Naive B cell (primary cell): ENCODE results near the gene CIDEC. TPM values are rescaled to one million over a fixed set of nuclear protein-coding genes. Genes with fewer than 3 reads are reported as not detected.
A peak's percentile ranks its signal among the peaks of the same experiment; 100 is the strongest.
"Not testable (repeated sequence)": the region's sequence is repeated elsewhere in the genome, so short reads cannot be mapped to it uniquely, and the experiment has no call there.

Experiments used
- ATAC-seq, 2 donors: fragments of 150-1000 bp; cut with Tn5 transposase; 2 replicates each; pipeline ENCODE4 v1.10.0; 2021; ENCODE audit warnings: low read depth in 2 of 2, mild to moderate bottlenecking in 2 of 2, moderate library complexity in 2 of 2
- DNase-seq: peaks from one replicate; pipeline ENCODE4 v3.0.0; 2022
- H3K27ac Mint-ChIP-seq, 6 donors: one replicate each; pipeline ENCODE4 v1.8.0; 2020 to 2022; ENCODE audit warnings: mild to moderate bottlenecking in 6 of 6, mixed read lengths in 6 of 6, moderate library complexity in 5 of 6, inconsistent platforms in 2 of 6
- H3K27me3 Mint-ChIP-seq, 3 donors: one replicate each; pipeline ENCODE4 v1.8.0; 2021 to 2022; ENCODE audit warnings: mixed read lengths in 3 of 3, mild to moderate bottlenecking in 1 of 3
- H3K36me3 Mint-ChIP-seq, 2 donors: one replicate each; pipeline ENCODE4 v1.8.0; 2020 to 2022; ENCODE audit warnings: mixed read lengths in 2 of 2, inconsistent platforms in 1 of 2, mild to moderate bottlenecking in 1 of 2
- H3K4me1 Mint-ChIP-seq, 3 donors: one replicate each; pipeline ENCODE4 v1.8.0; 2020 to 2022; ENCODE audit warnings: mixed read lengths in 3 of 3, inconsistent platforms in 1 of 3, mild to moderate bottlenecking in 1 of 3, moderate library complexity in 1 of 3
- H3K4me3 Mint-ChIP-seq, 8 donors: one replicate each; pipeline ENCODE4 v1.8.0; 2020 to 2022; ENCODE audit warnings: mild to moderate bottlenecking in 8 of 8, mixed read lengths in 8 of 8, moderate library complexity in 8 of 8, inconsistent platforms in 2 of 8
- H3K9me3 Mint-ChIP-seq, 7 donors: one replicate each; pipeline ENCODE4 v1.8.0; 2020 to 2022; ENCODE audit warnings: mixed read lengths in 7 of 7, mild to moderate bottlenecking in 5 of 7, inconsistent platforms in 2 of 7, moderate library complexity in 1 of 7
- polyA plus RNA-seq, 6 donors: library from polyadenylated mRNA; unstranded; fragments of 300-500 nt; fragmentation: Illumina TruSeq; gene quantifications; one replicate each; pipeline ENCODE4 v1.2.3, GENCODE V29; 2021; ENCODE audit warnings: low read depth in 6 of 6

Gene CIDEC
- polyA plus RNA-seq, 6 donors from 2014 or later = 0.36 TPM; not detected in 5

GRCh38 chr3:9863058-9863772 lies 16.8 kb downstream of the CIDEC start:
- Mint-ChIP-seq H3K4me1 (peaks cover 0 to 5% (median 0%) of the 10 kb centered on the region in 3 donors), H3K9me3 (peaks cover 0 to 1% (median 0%) of the 10 kb centered on the region in 7 donors), H3K36me3 (no peaks in the 10 kb centered on the region), H3K27ac (no peak overlapping the region), H3K27me3 (peaks cover 5 to 16% (median 10%) of the 10 kb centered on the region in 3 donors), H3K4me3 (peak overlapping the region in 3 of 8 donors; percentile 16 to 44 (median 28))
- DNase-seq = no peak
- no peak for ATAC-seq

GRCh38 chr3:9862391-9863057 lies 17.5 kb downstream of the CIDEC start:
- DNase-seq (peak; percentile 33), ATAC-seq (peak; percentile 93 to 94)
- peaks cover 0 to 1% (median 0%) of the 10 kb centered on the region in 7 donors for H3K9me3 Mint-ChIP-seq
- H3K4me1 Mint-ChIP-seq = peaks cover 0 to 5% (median 0%) of the 10 kb centered on the region in 3 donors
- peak overlapping the region in 4 of 8 donors; percentile 29 to 62 (median 44) for H3K4me3 Mint-ChIP-seq
- H3K27ac Mint-ChIP-seq = no peak overlapping the region
- peaks cover 5 to 16% (median 10%) of the 10 kb centered on the region in 3 donors for H3K27me3 Mint-ChIP-seq
- H3K36me3 Mint-ChIP-seq = no peaks in the 10 kb centered on the region

GRCh38 chr3:9861626-9862130 lies 18.4 kb downstream of the CIDEC start:
- no peak overlapping the region for H3K27ac Mint-ChIP-seq
- no peaks in the 10 kb centered on the region for H3K36me3 Mint-ChIP-seq
- peaks cover 0 to 1% (median 0%) of the 10 kb centered on the region in 7 donors for H3K9me3 Mint-ChIP-seq
- peaks cover 5 to 16% (median 10%) of the 10 kb centered on the region in 3 donors for H3K27me3 Mint-ChIP-seq
- peak overlapping the region in 3 of 8 donors; percentile 5 to 64 (median 41) for H3K4me3 Mint-ChIP-seq
- DNase-seq (no peak), ATAC-seq (no peak)
- H3K4me1 Mint-ChIP-seq = peaks cover 0 to 5% (median 0%) of the 10 kb centered on the region in 3 donors

- H3K27me3 Mint-ChIP-seq = peaks cover 5 to 16% (median 10%) of the 10 kb centered on the region in 3 donors
- peaks cover 0 to 5% (median under 1%) of the 10 kb centered on the region in 3 donors for H3K4me1 Mint-ChIP-seq
- H3K36me3 Mint-ChIP-seq = no peaks in the 10 kb centered on the region
- H3K27ac Mint-ChIP-seq = no peak overlapping the region
- DNase-seq (no peak), ATAC-seq (no peak)
- no peak overlapping the region for H3K4me3 Mint-ChIP-seq
- H3K9me3 Mint-ChIP-seq = peaks cover 0 to 1% (median 0%) of the 10 kb centered on the region in 7 donors
Observed at GRCh38 chr3:9861201-9861600, 18.9 kb downstream of the CIDEC start.

GRCh38 chr3:9859530-9860025 lies 20.5 kb downstream of the CIDEC start:
- Mint-ChIP-seq H3K4me3 (peak overlapping the region in 1 of 8 donors; percentile 36), H3K27me3 (peaks cover 5 to 16% (median 12%) of the 10 kb centered on the region in 3 donors), H3K36me3 (no peaks in the 10 kb centered on the region), H3K9me3 (peaks cover 0 to 1% (median 0%) of the 10 kb centered on the region in 7 donors), H3K27ac (no peak overlapping the region), H3K4me1 (peaks cover 1 to 5% (median 4%) of the 10 kb centered on the region in 3 donors)
- DNase-seq (no peak), ATAC-seq (no peak)

- Mint-ChIP-seq H3K4me3 (no peak overlapping the region), H3K9me3 (no peaks in the 10 kb centered on the region), H3K27me3 (peaks cover 7 to 28% (median 19%) of the 10 kb centered on the region in 3 donors), H3K27ac (no peak overlapping the region), H3K4me1 (peaks cover 0 to 4% (median 1%) of the 10 kb centered on the region in 3 donors), H3K36me3 (no peaks in the 10 kb centered on the region)
- no peak for ATAC-seq
- no peak for DNase-seq
Observed at GRCh38 chr3:9855594-9855993, 24.5 kb downstream of the CIDEC start.

GRCh38 chr3:9854291-9854940 lies 25.6 kb downstream of the CIDEC start:
- H3K9me3 Mint-ChIP-seq, H3K4me3 Mint-ChIP-seq, DNase-seq, H3K4me1 Mint-ChIP-seq, ATAC-seq, H3K36me3 Mint-ChIP-seq: not testable (repeated sequence)
- Mint-ChIP-seq H3K27me3 (peaks cover 7 to 28% (median 19%) of the 10 kb centered on the region in 3 donors), H3K27ac (peak overlapping the region in 1 of 6 donors; percentile 19)

GRCh38 chr3:9852528-9852927 lies 27.5 kb downstream of the CIDEC start:
- H3K9me3 Mint-ChIP-seq = no peaks in the 10 kb centered on the region
- peaks cover 7 to 28% (median 19%) of the 10 kb centered on the region in 3 donors for H3K27me3 Mint-ChIP-seq
- no peak overlapping the region for H3K4me3 Mint-ChIP-seq
- no peaks in the 10 kb centered on the region for H3K36me3 Mint-ChIP-seq
- ATAC-seq (no peak), DNase-seq (no peak)
- peaks cover 0 to 7% (median 1%) of the 10 kb centered on the region in 3 donors for H3K4me1 Mint-ChIP-seq
- no peak overlapping the region for H3K27ac Mint-ChIP-seq

- not testable (repeated sequence) for H3K27ac Mint-ChIP-seq, ATAC-seq, H3K36me3 Mint-ChIP-seq, DNase-seq, H3K9me3 Mint-ChIP-seq, H3K4me1 Mint-ChIP-seq, H3K4me3 Mint-ChIP-seq
- peaks cover 7 to 28% (median 19%) of the 10 kb centered on the region in 3 donors for H3K27me3 Mint-ChIP-seq
Observed at GRCh38 chr3:9851926-9852325, 28.1 kb downstream of the CIDEC start.

- H3K27ac Mint-ChIP-seq, ATAC-seq, H3K9me3 Mint-ChIP-seq, DNase-seq, H3K4me1 Mint-ChIP-seq, H3K4me3 Mint-ChIP-seq, H3K36me3 Mint-ChIP-seq: not testable (repeated sequence)
- peaks cover 7 to 28% (median 19%) of the 10 kb centered on the region in 3 donors for H3K27me3 Mint-ChIP-seq
Observed at GRCh38 chr3:9851383-9851782, 28.7 kb downstream of the CIDEC start.

GRCh38 chr3:9848860-9849259 lies 31.2 kb downstream of the CIDEC start:
- not testable (repeated sequence) for H3K9me3 Mint-ChIP-seq, ATAC-seq, H3K36me3 Mint-ChIP-seq, H3K4me1 Mint-ChIP-seq
- Mint-ChIP-seq H3K27me3 (peaks cover 7 to 27% (median 13%) of the 10 kb centered on the region in 3 donors), H3K27ac (peak overlapping the region in 1 of 6 donors; percentile 15), H3K4me3 (peak overlapping the region in 1 of 8 donors; percentile 59)
- peak; percentile 23 for DNase-seq

- H3K27me3 Mint-ChIP-seq = peaks cover 6 to 17% (median 13%) of the 10 kb centered on the region in 3 donors
Observed at GRCh38 chr3:9847870-9848269, 32.2 kb downstream of the CIDEC start.

GRCh38 chr3:9846931-9847488 lies 33.0 kb downstream of the CIDEC start:
- Mint-ChIP-seq H3K36me3 (no peaks in the 10 kb centered on the region), H3K27ac (no peak overlapping the region), H3K4me3 (no peak overlapping the region), H3K9me3 (no peaks in the 10 kb centered on the region), H3K27me3 (peaks cover 0 to 11% (median 10%) of the 10 kb centered on the region in 3 donors), H3K4me1 (peaks cover 15 to 24% (median 21%) of the 10 kb centered on the region in 3 donors)
- DNase-seq (no peak), ATAC-seq (no peak)

More at GRCh38 chr3:9847870-9848269, 32.2 kb downstream of the CIDEC start:
- H3K27ac Mint-ChIP-seq, H3K4me3 Mint-ChIP-seq, ATAC-seq, H3K36me3 Mint-ChIP-seq, H3K9me3 Mint-ChIP-seq, DNase-seq: not testable (repeated sequence)
- peaks cover 8 to 17% (median 13%) of the 10 kb centered on the region in 3 donors for H3K4me1 Mint-ChIP-seq
